Testis (tissue), 2 donors: Measurements from ENCODE around the gene FXYD7.

Experiments
- CTCF ChIP-seq, 3 experiments: fragments of 450-650 bp in 2 of 3; fragments of 200-600 bp in 1 of 3; sonication (generic) in 1 of 3; IDR thresholded peaks; one replicate each; pipeline ENCODE4 v1.5.1; 2016 to 2019; ENCODE audit warnings: antibody characterized with exemption in 3 of 3, mild to moderate bottlenecking in 2 of 3, moderate library complexity in 1 of 3
- POLR2A ChIP-seq: fragments of 450-650 bp; IDR thresholded peaks from one replicate; pipeline ENCODE4 v1.6.1; 2017; ENCODE audit warnings: antibody characterized with exemption, mild to moderate bottlenecking, moderate library complexity

DNA sequence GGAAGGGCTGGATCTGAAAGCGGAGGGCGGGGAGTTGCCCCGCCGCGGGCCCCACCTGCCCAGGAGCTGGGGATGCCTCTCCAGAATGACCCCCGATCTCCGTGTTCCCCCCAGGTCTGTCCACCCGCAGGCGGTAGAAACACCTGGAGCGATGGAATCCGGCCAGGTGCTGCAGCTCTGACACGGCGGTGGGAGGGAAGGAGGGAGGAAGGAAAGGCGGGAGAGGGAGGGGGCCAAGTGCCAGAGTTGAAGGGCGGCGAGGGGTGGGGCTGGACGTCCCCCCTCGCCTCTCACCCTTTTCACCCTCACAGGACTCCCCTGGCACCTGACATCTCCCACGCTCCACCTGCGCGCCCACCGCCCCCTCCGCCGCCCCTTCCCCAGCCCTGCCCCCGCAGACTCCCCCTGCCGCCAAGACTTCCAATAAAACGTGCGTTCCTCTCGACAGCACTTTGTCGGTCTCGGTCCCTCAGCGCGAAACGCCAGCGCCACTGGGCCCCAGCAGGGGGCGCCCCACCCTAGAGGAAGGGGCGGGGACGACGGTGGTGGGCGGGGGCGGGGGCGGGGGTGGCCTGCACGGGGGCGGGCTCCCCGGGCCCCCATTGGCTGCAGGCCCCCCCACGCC is 337 bp upstream of the FXYD7 start:
- peak in 1 of 3 experiments; percentile 67 for TF ChIP-seq CTCF (IDR thresholded peaks at IDR 0.05)
- TF ChIP-seq POLR2A = no peak
